Peyer's patch (tissue), 4 donors: ENCODE data around the gene FAM53A.

ENCODE experiments used
- POLR2A ChIP-seq, 2 donors: fragments of 450-650 bp; IDR thresholded peaks; one replicate each; pipeline ENCODE4 v1.5.1; 2017; ENCODE audit warnings: antibody characterized with exemption in 2 of 2, mild to moderate bottlenecking in 2 of 2, moderate library complexity in 2 of 2
- TF ChIP-seq, protein P1 (sequence below), 6 experiments: fragments of 450-650 bp in 4 of 6; fragments of 200-600 bp in 2 of 6; sonication (generic) in 1 of 6; IDR thresholded peaks; one replicate each; pipeline ENCODE4 v1.5.1; 2017 to 2019; ENCODE audit warnings: antibody characterized with exemption in 6 of 6, mild to moderate bottlenecking in 3 of 6, moderate library complexity in 1 of 6

DNA sequence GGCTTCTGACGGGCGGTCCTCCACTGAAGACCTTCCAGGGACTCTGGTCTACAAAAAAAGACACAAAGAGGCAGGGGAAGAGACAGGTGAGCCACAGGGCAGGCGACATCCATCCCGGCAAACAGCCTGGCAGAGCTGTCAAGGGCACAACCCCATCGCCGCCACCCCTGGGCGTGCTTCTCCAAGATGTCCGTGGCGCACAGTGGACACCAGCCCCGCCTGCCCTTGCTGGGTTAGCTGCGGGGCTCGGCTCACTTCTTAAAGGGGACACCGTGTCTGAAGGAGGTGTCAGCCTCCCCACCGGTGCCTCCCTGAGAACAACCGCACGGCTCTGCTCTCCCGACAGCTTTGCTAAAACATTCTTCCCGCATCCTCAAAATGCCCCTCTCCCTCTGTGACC is 28.4 kb downstream of the FAM53A start:
- TF ChIP-seq, protein P1, sequence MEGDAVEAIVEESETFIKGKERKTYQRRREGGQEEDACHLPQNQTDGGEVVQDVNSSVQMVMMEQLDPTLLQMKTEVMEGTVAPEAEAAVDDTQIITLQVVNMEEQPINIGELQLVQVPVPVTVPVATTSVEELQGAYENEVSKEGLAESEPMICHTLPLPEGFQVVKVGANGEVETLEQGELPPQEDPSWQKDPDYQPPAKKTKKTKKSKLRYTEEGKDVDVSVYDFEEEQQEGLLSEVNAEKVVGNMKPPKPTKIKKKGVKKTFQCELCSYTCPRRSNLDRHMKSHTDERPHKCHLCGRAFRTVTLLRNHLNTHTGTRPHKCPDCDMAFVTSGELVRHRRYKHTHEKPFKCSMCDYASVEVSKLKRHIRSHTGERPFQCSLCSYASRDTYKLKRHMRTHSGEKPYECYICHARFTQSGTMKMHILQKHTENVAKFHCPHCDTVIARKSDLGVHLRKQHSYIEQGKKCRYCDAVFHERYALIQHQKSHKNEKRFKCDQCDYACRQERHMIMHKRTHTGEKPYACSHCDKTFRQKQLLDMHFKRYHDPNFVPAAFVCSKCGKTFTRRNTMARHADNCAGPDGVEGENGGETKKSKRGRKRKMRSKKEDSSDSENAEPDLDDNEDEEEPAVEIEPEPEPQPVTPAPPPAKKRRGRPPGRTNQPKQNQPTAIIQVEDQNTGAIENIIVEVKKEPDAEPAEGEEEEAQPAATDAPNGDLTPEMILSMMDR (IDR thresholded peaks at IDR 0.05), result no peak
- no peak for TF ChIP-seq POLR2A (IDR thresholded peaks at IDR 0.05)
